Islet precursor cell (in vitro differentiated cells): ENCODE measurements around the gene HOMER2.

Experiments
- DNase-seq: peaks from one replicate; pipeline ENCODE4 v3.0.0-alpha.2; 2018

Gene HOMER2

DNA sequence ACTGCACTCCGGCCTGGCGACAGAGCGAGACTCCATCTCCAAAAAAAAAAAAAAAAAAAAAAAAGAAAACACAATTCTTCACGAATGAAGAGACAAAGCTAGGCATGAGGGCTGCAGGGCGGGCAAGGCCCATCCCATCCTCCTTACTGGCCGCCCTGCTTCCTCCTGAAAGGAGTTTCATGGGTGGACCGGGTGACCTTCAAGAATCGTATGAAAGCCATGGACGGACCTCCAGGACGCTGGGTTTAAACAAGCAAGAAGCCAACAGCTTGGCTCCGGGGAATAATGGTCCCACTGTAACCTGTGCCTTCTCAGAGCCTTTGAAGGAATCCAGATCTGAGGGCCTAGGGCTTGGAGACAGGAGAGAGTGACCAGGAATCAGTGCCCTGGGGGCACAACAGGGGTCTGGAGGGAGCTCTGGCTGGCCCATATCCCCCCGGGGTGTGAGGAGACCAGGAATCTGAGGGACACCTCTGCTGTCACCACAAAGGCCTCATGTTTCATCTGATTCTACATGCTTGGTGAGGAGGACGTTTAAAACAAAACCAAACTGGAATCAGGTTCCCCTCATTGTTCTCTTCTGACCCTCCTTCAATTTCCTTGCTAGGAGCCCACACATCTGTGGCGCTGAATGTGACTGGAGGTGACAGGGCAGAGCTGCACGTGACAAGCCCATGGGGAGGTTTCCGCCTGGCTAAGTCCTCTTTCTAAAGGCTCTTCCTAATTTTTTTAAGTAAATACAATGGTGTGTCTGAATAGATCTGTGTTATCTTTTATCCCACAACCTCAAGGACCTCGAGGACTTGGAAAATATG lies 97.0 kb downstream of the HOMER2 start:
- DNase-seq, result peak; percentile 78

- DNase-seq, result peak; percentile 48
These were observed 98.0 kb downstream of the HOMER2 start for GRCh38 chr15:82854554-82854953.

- no peak for DNase-seq
These were observed 99.5 kb downstream of the HOMER2 start for GRCh38 chr15:82852941-82853561.

- no peak for DNase-seq
These were observed 100.5 kb downstream of the HOMER2 start for GRCh38 chr15:82851981-82852511.

DNA sequence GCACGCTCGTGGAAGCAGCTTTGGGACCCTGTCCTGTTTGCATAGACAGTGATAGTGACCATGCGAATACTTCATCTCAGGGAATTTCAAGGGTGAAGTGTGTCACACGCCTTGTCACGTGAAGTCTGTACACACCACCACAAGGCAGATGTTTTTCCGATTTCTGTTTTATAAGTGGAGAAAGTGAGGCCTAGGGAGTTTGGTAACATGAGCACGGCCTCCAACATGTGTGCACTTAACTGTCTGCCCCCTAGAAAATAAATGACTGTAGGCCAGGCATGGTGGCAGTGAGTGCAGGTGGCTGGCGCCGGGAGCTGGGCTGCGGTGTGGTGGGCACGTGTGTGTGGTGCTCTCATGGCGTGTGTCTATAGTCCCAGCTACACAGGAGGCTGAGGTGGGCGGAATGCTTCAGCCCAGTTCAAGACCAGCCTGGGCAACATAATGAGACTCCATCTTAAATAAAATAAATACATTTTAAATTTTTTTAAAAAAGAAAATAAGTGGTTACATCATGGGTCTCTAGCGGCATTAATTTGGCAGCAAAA lies 101.1 kb downstream of the HOMER2 start:
- DNase-seq, result no peak

DNA sequence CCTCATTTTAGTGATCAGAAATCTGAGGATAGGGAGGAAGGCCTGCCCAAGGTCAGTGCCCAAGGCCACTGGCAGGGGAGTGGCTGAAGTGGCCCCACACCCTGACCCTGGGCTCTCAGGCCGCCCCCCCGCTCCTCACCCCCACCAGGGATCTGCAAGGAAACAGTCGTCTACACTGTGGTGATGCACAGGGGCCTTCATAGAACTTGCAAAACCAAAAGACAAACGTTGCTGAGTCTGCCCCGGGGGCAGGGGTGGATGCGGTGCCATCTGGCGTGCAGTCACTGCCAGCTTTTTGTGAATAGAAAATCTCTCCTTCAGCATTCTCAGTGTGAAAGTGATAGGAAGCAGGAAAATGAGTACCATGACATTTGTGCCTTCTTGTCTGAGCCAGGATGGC lies 101.8 kb downstream of the HOMER2 start:
- no peak for DNase-seq

DNA sequence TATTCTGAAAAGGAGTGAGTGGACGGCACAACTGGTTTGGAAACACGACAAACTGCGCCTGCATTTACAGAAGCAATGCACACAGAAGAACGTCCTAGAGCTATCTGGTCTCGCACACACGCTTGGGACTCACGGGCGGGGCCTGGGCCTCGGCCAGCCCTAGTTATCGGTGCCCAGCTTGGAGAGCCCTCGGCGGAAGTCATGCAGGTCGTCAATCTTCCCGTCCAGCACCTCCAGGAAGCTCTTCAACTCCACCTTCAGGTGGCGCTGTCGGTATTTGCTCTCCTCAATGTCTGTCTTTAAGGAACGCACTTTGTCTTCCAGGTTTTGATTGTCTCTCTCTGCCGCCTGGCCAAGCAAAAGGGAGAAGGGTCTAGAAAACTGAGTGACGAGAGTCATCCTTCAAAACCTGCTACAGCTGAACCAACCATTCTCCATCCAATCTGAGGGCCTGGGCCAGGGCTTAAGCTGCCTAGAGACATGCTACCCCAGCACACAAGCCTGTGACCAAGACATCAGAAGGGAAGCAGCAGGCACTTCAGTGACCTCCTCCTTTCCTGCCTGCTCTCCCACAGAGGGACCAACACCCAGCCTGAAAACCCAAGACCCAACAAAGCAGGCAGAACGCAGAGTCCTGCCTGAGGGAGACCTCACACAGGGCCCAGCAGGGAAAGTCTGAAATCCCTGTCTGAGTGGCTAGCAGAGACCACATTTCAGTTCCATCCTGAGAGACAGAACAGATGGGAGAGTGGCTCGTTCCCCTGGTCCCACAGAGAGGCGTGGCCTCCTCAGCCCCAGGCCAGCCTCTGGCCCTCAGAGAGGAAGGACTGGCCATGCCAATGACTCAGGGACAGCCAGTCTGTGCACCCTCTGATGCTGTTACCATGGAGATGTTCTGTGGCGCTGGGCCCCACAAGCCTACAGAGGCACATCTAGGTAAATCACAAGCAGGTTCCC lies 102.7 kb downstream of the HOMER2 start:
- peak; percentile 94 for DNase-seq

- DNase-seq, result no peak
These were observed 104.1 kb downstream of the HOMER2 start for GRCh38 chr15:82848241-82848993.

DNA sequence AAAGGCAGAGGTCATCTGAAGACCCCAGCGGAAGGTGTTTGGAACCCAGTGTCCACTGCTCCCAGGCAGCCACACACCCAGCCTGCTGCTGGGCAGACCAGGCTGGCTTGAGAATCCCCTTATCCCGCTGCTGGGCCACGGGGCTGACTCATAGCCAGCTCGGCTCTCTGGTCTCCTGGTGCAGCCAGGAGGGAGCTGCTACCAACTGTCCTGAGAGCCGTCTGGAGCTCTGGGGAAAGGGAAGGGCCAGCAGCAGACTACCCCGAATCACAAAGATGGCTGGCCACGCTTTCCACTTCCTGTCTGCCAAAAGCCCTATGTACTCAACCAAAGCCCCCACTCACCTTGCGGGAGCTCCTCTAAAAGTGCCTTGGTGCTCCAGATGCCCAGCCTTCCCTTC lies 104.8 kb downstream of the HOMER2 start:
- DNase-seq, result peak; percentile 73

GRCh38 chr15:82846621-82847020 lies 105.9 kb downstream of the HOMER2 start:
- no peak for DNase-seq

GRCh38 chr15:82845686-82846085 lies 106.8 kb downstream of the HOMER2 start:
- no peak for DNase-seq

DNA sequence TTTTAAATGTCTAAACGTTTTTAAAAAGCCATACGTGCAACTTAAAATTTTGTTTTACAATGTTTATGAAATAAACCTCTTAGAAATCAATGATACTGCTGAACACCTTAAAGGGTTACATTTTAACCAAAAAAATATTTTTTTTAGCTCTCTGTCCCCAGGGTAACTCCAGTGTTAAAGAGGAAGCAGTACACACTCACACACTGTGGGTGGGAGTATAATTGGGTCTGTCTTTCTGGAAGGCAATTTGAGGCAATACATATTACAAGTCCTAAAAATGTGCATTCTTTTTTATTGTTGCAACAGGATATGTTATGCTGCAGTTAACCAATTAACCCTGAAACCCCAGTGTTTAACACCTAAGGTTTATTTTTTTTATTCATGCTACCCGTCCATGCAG lies 109.0 kb downstream of the HOMER2 start:
- no peak for DNase-seq

DNA sequence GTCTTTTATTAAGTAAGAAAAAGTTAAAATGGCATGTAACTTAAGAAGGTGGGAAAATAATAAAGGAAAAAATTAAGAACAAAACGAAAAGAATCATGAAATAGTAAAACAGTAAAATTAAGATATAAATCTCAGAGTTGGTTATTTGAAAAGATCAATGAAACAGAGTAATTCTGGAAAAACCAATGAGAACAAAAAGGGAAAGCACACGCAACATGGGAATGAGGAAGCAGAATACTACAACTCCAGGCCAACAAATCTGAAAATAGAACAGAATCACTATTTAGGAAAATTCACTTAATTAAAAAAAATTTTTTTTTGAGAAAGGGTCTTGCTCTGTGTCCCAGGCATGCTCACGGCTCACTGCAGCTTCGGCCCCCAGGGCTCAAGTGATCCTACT lies 112.4 kb downstream of the HOMER2 start:
- DNase-seq, result no peak

GRCh38 chr15:82839136-82839535 lies 113.4 kb downstream of the HOMER2 start:
- no peak for DNase-seq

DNA sequence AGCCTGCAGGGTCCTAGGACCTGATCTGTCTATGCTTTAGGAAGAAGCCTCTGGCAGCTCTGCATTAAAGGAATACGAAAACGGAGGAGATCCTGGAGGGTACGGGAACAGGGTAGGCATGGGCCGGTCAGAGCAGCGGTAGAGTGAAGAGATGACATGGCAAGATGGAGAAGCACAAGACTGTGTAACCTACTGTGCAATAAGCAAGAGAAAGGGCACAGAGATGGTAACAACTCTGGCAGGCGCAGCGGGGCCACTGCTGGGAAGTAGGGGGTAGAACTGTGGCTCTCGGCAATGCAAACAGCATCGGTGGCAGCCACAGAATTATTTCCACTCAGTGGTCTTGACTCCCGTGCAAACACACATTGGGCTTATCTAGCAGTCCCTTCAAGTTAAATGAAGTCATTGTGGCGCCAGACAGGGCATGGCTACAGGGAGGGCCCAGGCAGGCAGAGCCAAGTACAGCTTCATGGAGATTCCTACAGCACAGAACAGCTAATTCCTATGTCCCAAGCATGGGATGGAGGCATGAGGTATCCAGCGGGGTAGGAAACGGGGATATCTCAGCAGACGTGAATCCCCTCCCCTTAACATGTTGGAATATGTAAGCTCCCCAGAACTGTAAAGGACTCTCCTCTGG lies 114.3 kb downstream of the HOMER2 start:
- no peak for DNase-seq

DNA sequence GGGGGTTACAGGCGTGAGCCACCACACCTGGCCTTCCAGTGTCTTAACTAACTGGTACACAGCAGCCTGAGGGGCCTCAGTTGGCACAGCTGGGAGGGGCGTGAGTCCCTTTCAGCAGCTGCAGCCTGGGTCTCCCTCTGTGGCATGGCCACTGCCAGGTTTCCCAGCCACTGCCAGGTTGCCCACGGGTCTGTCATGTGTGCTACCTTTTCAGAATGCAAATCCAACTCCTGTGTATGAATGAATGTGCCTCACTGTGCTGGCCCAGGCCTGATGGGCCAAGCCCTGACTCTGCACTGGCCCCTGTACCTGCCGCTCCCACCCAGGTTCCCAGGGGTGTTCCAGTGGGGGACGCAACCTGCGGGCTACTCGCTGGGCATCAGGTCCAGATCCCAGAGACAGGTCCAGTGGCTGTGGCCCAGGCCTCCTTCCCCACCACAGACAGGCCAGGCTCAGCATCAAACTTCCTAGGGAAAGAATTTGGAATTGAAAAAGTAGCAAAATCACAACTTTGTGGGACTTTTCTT lies 117.1 kb downstream of the HOMER2 start:
- DNase-seq, result no peak

- DNase-seq, result no peak
These were observed 119.2 kb downstream of the HOMER2 start for GRCh38 chr15:82833362-82833682.

GRCh38 chr15:82832601-82833361 lies 119.7 kb downstream of the HOMER2 start:
- DNase-seq, result no peak

- DNase-seq, result no peak
These were observed 120.5 kb downstream of the HOMER2 start for GRCh38 chr15:82831894-82832600.
